KBM-7 (cell line): ENCODE data around the gene ADAM33.

Experiments used
- DNase-seq: peaks from one replicate; pipeline ENCODE4 v3.0.0-alpha.2; 2015
- in situ Hi-C: fragments of 300-500 bp; cut with MboI; formaldehyde crosslinking; loops from 2 replicates; pipeline ENCODE4 v1.14.3; 2020; ENCODE audit warnings: low sequenced_read_pairs, low pct_unique_long_range_greater_than_20kb, mixed read lengths

The ADAM33 gene

GRCh38 chr20:3628502-3629314, 53.1 kb downstream of the ADAM33 start:
- DNase-seq: no peak
- in situ Hi-C loops: no loop called here

GRCh38 chr20:3627476-3627875, 54.3 kb downstream of the ADAM33 start:
- DNase-seq: no peak
- in situ Hi-C loops: no loop called here

GRCh38 chr20:3622406-3622805, 59.4 kb downstream of the ADAM33 start:
- DNase-seq: no peak
- in situ Hi-C loops: no loop called here

- in situ Hi-C loops: no loop called here
- DNase-seq: no peak
These were observed 60.7 kb downstream of the ADAM33 start for GRCh38 chr20:3621111-3621510.
